ENCODE data around the gene GABARAPL2.

GABARAPL2 gene

GRCh38 chr16:75534560-75535205, 31.5 kb upstream of the GABARAPL2 start:
- H3K27ac ChIP-seq (ENCODE audit: extremely low read depth, low read depth, low read length): no peak overlapping the region
- no peaks in the 10 kb centered on the region for H3K36me3 ChIP-seq (ENCODE audit: control insufficient read depth in 2 of 2, insufficient read depth in 1 of 2, low read length in 2 of 2)
- TF ChIP-seq ZNF843 (tag by site-specific recombination; IDR thresholded peaks at IDR 0.05) (no peak), ZNF175 (tag by site-specific recombination; IDR thresholded peaks at IDR 0.05) (no peak), ZNF530 (tag by site-specific recombination; IDR thresholded peaks at IDR 0.05; ENCODE audit: low read depth) (no peak), ZNF311 (tag by site-specific recombination; IDR thresholded peaks at IDR 0.05; ENCODE audit: borderline replicate concordance) (no peak), GLI2 (tag by site-specific recombination; IDR thresholded peaks at IDR 0.05; ENCODE audit: borderline replicate concordance, low read depth) (no peak), BCL11A (tag by site-specific recombination; IDR thresholded peaks at IDR 0.05; ENCODE audit: low read depth) (no peak)
- no peaks in the 10 kb centered on the region for H3K9me3 ChIP-seq (ENCODE audit: control insufficient read depth, insufficient read depth, low read depth, low read length)
- POLR2A ChIA-PET: interaction anchor here (1.0 kb wide), 1 partner anchor 18 kb away, joined by 4 read pairs; no protein-coding TSS in a partner anchor
- H3K4me1 ChIP-seq (ENCODE audit: control insufficient read depth, insufficient read depth, low read length): no peaks in the 10 kb centered on the region
- CTCF ChIA-PET: interaction anchor here (1.8 kb wide), 1 partner anchor 70 kb away, joined by 11 read pairs; no protein-coding TSS in a partner anchor
- H3K4me3 ChIP-seq (ENCODE audit: low read depth, low read length): no peak overlapping the region

DNA sequence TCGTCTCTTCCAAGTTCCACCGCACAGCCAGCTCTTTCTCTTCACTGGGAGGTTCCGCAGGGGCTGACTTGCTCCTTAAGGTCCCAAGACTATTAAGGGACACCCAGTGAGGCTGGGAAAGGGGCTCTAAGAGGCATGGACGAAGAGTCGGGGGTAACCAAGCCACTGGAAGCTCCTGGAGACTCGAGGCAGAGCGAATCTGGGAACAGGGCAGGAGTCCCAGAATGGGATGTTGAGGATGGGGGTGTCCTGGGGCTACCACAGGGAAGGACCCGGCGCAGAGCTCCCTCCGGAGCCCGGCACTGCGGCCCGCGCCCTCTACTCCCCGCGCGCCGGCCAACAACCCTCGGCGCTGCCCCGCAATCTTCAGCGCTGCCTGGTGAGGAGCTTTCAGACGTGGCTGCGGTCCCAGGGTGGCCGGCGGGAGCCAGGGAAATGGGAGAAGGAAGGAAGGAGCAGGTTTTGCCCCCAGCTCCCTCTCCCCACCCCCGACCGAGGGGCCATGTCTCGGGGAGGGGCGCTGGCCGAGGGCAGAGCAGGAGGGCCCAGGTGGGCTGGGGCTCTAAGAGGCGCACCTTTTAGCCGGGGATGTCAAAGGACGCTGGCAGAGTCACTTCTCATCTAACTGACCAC, 30.9 kb upstream of the GABARAPL2 start:
- no peaks in the 10 kb centered on the region for H3K4me1 ChIP-seq (ENCODE audit: control insufficient read depth, insufficient read depth, low read length)
- no peaks in the 10 kb centered on the region for H3K36me3 ChIP-seq (ENCODE audit: control insufficient read depth in 2 of 2, insufficient read depth in 1 of 2, low read length in 2 of 2)
- H3K27ac ChIP-seq (ENCODE audit: extremely low read depth, low read depth, low read length): no peak overlapping the region
- CTCF ChIA-PET: interaction anchor here (0.6 to 1.8 kb wide), 4 partner anchors 13 to 70 kb away, joined by 3 to 11 read pairs (median 4); no protein-coding TSS in a partner anchor
- H3K9me3 ChIP-seq (ENCODE audit: control insufficient read depth, insufficient read depth, low read depth, low read length): no peaks in the 10 kb centered on the region
- no peak overlapping the region for H3K4me3 ChIP-seq (ENCODE audit: low read depth, low read length)
- POLR2A ChIA-PET: interaction anchor here (1.0 kb wide), 1 partner anchor 19 kb away, joined by 4 read pairs; no protein-coding TSS in a partner anchor
- no peak for TF ChIP-seq ZNF121 (tag by site-specific recombination; IDR thresholded peaks at IDR 0.05)
- no peak for TF ChIP-seq ZNF324 (tag by site-specific recombination; IDR thresholded peaks at IDR 0.05)
- no peak for TF ChIP-seq PRDM6 (tag by site-specific recombination; IDR thresholded peaks at IDR 0.05)
- TF ChIP-seq CTCF (tag by site-specific recombination; IDR thresholded peaks at IDR 0.05): no peak
- no peak for TF ChIP-seq WT1 (tag by site-specific recombination; IDR thresholded peaks at IDR 0.05)
- no peak for TF ChIP-seq ZNF302 (tag by site-specific recombination; IDR thresholded peaks at IDR 0.05; ENCODE audit: low read depth)
- no peak for TF ChIP-seq ZNF558 (tag by site-specific recombination; IDR thresholded peaks at IDR 0.05)
- no peak for TF ChIP-seq ZNF473 (tag by site-specific recombination; IDR thresholded peaks at IDR 0.05)
- no peak for TF ChIP-seq ZNF561 (tag by site-specific recombination; IDR thresholded peaks at IDR 0.05; ENCODE audit: borderline replicate concordance)
- TF ChIP-seq TRIM28 (IDR thresholded peaks at IDR 0.05; ENCODE audit: borderline replicate concordance, low read length): no peak
- TF ChIP-seq ZNF792 (tag by site-specific recombination; IDR thresholded peaks at IDR 0.05): no peak
- no peak for TF ChIP-seq ZFP37 (tag by site-specific recombination; IDR thresholded peaks at IDR 0.05)
- TF ChIP-seq ZNF214 (tag by site-specific recombination; IDR thresholded peaks at IDR 0.05; ENCODE audit: borderline replicate concordance): no peak
- TF ChIP-seq ZNF2 (tag by site-specific recombination; IDR thresholded peaks at IDR 0.05): no peak
- no peak for TF ChIP-seq INSM2 (tag by site-specific recombination; IDR thresholded peaks at IDR 0.05)
- TF ChIP-seq ZNF114 (tag by site-specific recombination; IDR thresholded peaks at IDR 0.05): no peak
- TF ChIP-seq OSR2 (tag by site-specific recombination; IDR thresholded peaks at IDR 0.05): no peak
- TF ChIP-seq ZNF311 (tag by site-specific recombination; IDR thresholded peaks at IDR 0.05; ENCODE audit: borderline replicate concordance): no peak

All from HEK293 (cell line).